ENCODE results near the gene CD300LF. TPM values are rescaled to one million over a fixed set of nuclear protein-coding genes. Genes with fewer than 3 reads are reported as not detected.

CD300LF gene
- total RNA-seq, 3 donors from 2014 or later (not counting 1 experiment from before 2014, with no cell fraction given) = 1.9 to 10.6 (median 8.7) TPM

DNA sequence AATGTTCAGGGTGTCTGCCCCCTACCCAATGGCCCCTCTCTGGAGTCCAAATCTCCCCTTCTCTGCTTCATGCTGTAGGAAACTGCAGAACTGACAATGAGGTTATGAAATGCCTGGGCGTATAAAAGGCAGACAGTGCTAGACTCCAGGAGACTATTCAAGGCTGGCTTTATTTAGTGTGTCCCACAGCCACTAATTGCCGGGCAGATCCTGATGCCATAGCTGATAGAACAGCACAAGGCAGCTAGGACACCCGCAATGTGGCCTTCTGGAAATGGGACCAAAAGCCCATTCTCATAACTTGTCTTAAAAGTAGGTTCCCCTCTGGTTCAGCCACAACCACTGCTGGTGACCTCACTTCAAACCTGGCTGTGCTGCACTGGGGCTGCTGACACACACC lies 60.7 kb downstream of the CD300LF start:
- 90% methylated on average over 3 of the region's 3 CpGs for WGBS (ENCODE audit: insufficient coverage)
- Histone ChIP-seq H3K36me3 (ENCODE audit: control insufficient read depth, insufficient read depth, low read length) (no peaks in the 10 kb centered on the region), H3K4me3 (ENCODE audit: low read length) (no peak overlapping the region), H3K27me3 (ENCODE audit: control insufficient read depth, insufficient read depth, low read length) (peaks cover 6% of the 10 kb centered on the region), H3K9me3 (ENCODE audit: control insufficient read depth, insufficient read depth, low read length) (no peaks in the 10 kb centered on the region), H3K4me1 (ENCODE audit: control insufficient read depth, insufficient read depth, low read length) (no peaks in the 10 kb centered on the region), H3K27ac (ENCODE audit: low read length) (no peak overlapping the region)
- no peak for TF ChIP-seq CTCF (IDR thresholded peaks at IDR 0.05)
- H3K4me3 Mint-ChIP-seq = no peak overlapping the region
- peaks cover 0 to 2% of the 10 kb centered on the region in 2 donors for H3K4me1 Mint-ChIP-seq
- no peak overlapping the region for H3K27ac Mint-ChIP-seq
- DNase-seq (no peak), ATAC-seq (no peak)
- intact Hi-C loops (cut with micrococcal nuclease) = no loop called here
- H3K27me3 Mint-ChIP-seq (ENCODE audit: low read depth in 2 of 2) = peaks cover 30 to 44% of the 10 kb centered on the region in 2 donors
- H3K36me3 Mint-ChIP-seq = no peaks in the 10 kb centered on the region
- H3K9me3 Mint-ChIP-seq = no peaks in the 10 kb centered on the region

- Histone ChIP-seq H3K4me1 (ENCODE audit: control insufficient read depth, insufficient read depth, low read length) (no peaks in the 10 kb centered on the region), H3K9me3 (ENCODE audit: control insufficient read depth, insufficient read depth, low read length) (no peaks in the 10 kb centered on the region), H3K4me3 (ENCODE audit: low read length) (no peak overlapping the region), H3K27ac (ENCODE audit: low read length) (no peak overlapping the region), H3K27me3 (ENCODE audit: control insufficient read depth, insufficient read depth, low read length) (peaks cover 6% of the 10 kb centered on the region), H3K36me3 (ENCODE audit: control insufficient read depth, insufficient read depth, low read length) (no peaks in the 10 kb centered on the region)
- ATAC-seq (no peak), DNase-seq (no peak)
- intact Hi-C loops (cut with micrococcal nuclease) = no loop called here
- Mint-ChIP-seq H3K4me3 (no peak overlapping the region), H3K4me1 (peaks cover 0 to 6% of the 10 kb centered on the region in 2 donors), H3K36me3 (no peaks in the 10 kb centered on the region), H3K9me3 (no peaks in the 10 kb centered on the region), H3K27me3 (ENCODE audit: low read depth in 2 of 2) (peaks cover 37 to 50% of the 10 kb centered on the region in 2 donors), H3K27ac (no peak overlapping the region)
- TF ChIP-seq CTCF (IDR thresholded peaks at IDR 0.05) = no peak
- WGBS (ENCODE audit: insufficient coverage) = 91% methylated on average over 6 of the region's 6 CpGs
Measured at GRCh38 chr17:74649909-74650308, 62.8 kb downstream of the CD300LF start.

- Histone ChIP-seq H3K36me3 (ENCODE audit: control insufficient read depth, insufficient read depth, low read length) (no peaks in the 10 kb centered on the region), H3K27ac (ENCODE audit: low read length) (no peak overlapping the region), H3K4me3 (ENCODE audit: low read length) (no peak overlapping the region), H3K9me3 (ENCODE audit: control insufficient read depth, insufficient read depth, low read length) (no peaks in the 10 kb centered on the region), H3K4me1 (ENCODE audit: control insufficient read depth, insufficient read depth, low read length) (no peaks in the 10 kb centered on the region), H3K27me3 (ENCODE audit: control insufficient read depth, insufficient read depth, low read length) (peaks cover 6% of the 10 kb centered on the region)
- no peak for TF ChIP-seq CTCF (IDR thresholded peaks at IDR 0.05)
- Mint-ChIP-seq H3K4me3 (no peak overlapping the region), H3K27ac (no peak overlapping the region), H3K9me3 (no peaks in the 10 kb centered on the region), H3K36me3 (no peaks in the 10 kb centered on the region), H3K4me1 (peaks cover 0 to 6% of the 10 kb centered on the region in 2 donors), H3K27me3 (ENCODE audit: low read depth in 2 of 2) (peaks cover 37 to 54% of the 10 kb centered on the region in 2 donors)
- ATAC-seq = no peak
- no peak for DNase-seq
- WGBS (ENCODE audit: insufficient coverage) = 86% methylated on average over 9 of the region's 9 CpGs
- intact Hi-C loops (cut with micrococcal nuclease) = no loop called here
Measured at GRCh38 chr17:74647871-74648672, 64.7 kb downstream of the CD300LF start.
